ENCODE measurements around the gene CGB1. TPM values are rescaled to one million over a fixed set of nuclear protein-coding genes. Genes with fewer than 3 reads are reported as not detected.

Gene CGB1
- total RNA-seq, 4 donors from 2014 or later: not detected

- no peak overlapping the region for H3K27ac ChIP-seq
- H3K9me3 ChIP-seq: no peaks in the 10 kb centered on the region
- H3K27me3 ChIP-seq: no peaks in the 10 kb centered on the region
- no peak for TF ChIP-seq POLR2A (IDR thresholded peaks at IDR 0.05)
- WGBS, 2 donors: 95 to 97% methylated on average over 15 of the region's 15 CpGs
- no peaks in the 10 kb centered on the region for H3K4me1 ChIP-seq
- H3K4me3 ChIP-seq (replicated peaks in 1 of 3): no peak overlapping the region
- peaks cover 35 to 40% of the 10 kb centered on the region in 2 donors for H3K36me3 ChIP-seq
- DNase-seq: no peak
- intact Hi-C loops (cut with DNase I): no loop called here
These were observed 32.6 kb downstream of the CGB1 start for GRCh38 chr19:49004133-49004532.

- DNase-seq: peak; percentile 17 to 27
These were observed 37.0 kb downstream of the CGB1 start for GRCh38 chr19:48999481-49000325.

GRCh38 chr19:48997972-48998371 lies 38.7 kb downstream of the CGB1 start:
- Histone ChIP-seq H3K4me1 (peaks cover 8 to 11% of the 10 kb centered on the region in 2 donors), H3K27ac (no peak overlapping the region), H3K4me3 (replicated peaks in 1 of 3) (no peak overlapping the region), H3K9me3 (no peaks in the 10 kb centered on the region), H3K27me3 (no peaks in the 10 kb centered on the region), H3K36me3 (peaks cover 0 to under 1% of the 10 kb centered on the region in 2 donors)
- no peak for TF ChIP-seq POLR2A (IDR thresholded peaks at IDR 0.05)
- peak in 1 of 6 experiments; percentile 12 for TF ChIP-seq CTCF (IDR thresholded peaks at IDR 0.05)
- 62 to 74% methylated on average over 2 to 5 of the region's 5 CpGs for WGBS, 2 donors
- DNase-seq: peak; percentile 20 to 27
- intact Hi-C loops (cut with DNase I): no loop called here

More at GRCh38 chr19:48999481-49000325, 37.0 kb downstream of the CGB1 start:
- TF ChIP-seq POLR2A (IDR thresholded peaks at IDR 0.05) (no peak), CTCF (IDR thresholded peaks at IDR 0.05) (peak; percentile 11 to 50 (median 26))
- intact Hi-C loops (cut with DNase I): no loop called here
- 63 to 71% methylated on average over 14 to 15 of the region's 16 CpGs for WGBS, 2 donors
- no peaks in the 10 kb centered on the region for H3K9me3 ChIP-seq
- H3K4me1 ChIP-seq: peaks cover 1 to 3% of the 10 kb centered on the region in 2 donors
- H3K27me3 ChIP-seq: no peaks in the 10 kb centered on the region
- peaks cover 8 to 14% of the 10 kb centered on the region in 2 donors for H3K36me3 ChIP-seq
- no peak overlapping the region for H3K4me3 ChIP-seq (replicated peaks in 1 of 3)
- H3K27ac ChIP-seq: no peak overlapping the region

- H3K27ac ChIP-seq: peak overlapping the region in 2 of 3 donors; percentile 87 to 90
- H3K9me3 ChIP-seq: no peaks in the 10 kb centered on the region
- no peak for DNase-seq
- peak overlapping the region; percentile 22 to 92 (median 40) for H3K4me3 ChIP-seq (replicated peaks in 1 of 3)
- no peaks in the 10 kb centered on the region for H3K36me3 ChIP-seq
- WGBS, 2 donors: 1 to 3% methylated on average over 13 of the region's 13 CpGs
- intact Hi-C loops (cut with DNase I): no loop called here
- TF ChIP-seq CTCF (IDR thresholded peaks at IDR 0.05): no peak
- no peak for TF ChIP-seq POLR2A (IDR thresholded peaks at IDR 0.05)
- peaks cover 20 to 23% of the 10 kb centered on the region in 2 donors for H3K4me1 ChIP-seq
- H3K27me3 ChIP-seq: no peaks in the 10 kb centered on the region
These were observed 42.7 kb downstream of the CGB1 start for GRCh38 chr19:48994035-48994386.

GRCh38 chr19:48993175-48994034 lies 43.3 kb downstream of the CGB1 start, which contains the start of the genes GYS1 and RUVBL2:
TSS of gene GYS1 (minus strand) at chr19:48993309. CDS start at chr19:48993112, 197 bp downstream.
TSS of gene RUVBL2 (plus strand) at chr19:48993887. CDS start at chr19:48993912, 25 bp downstream.
- H3K27me3 ChIP-seq: no peaks in the 10 kb centered on the region
- peaks cover 0 to 4% of the 10 kb centered on the region in 2 donors for H3K36me3 ChIP-seq
- H3K9me3 ChIP-seq: no peaks in the 10 kb centered on the region
- intact Hi-C loops (cut with DNase I): no loop called here
- WGBS, 2 donors: 0 to 1% methylated on average over 31 to 39 of the region's 56 CpGs
- DNase-seq: peak; percentile 100
- H3K4me3 ChIP-seq (replicated peaks in 1 of 3): peak within 1 kb of the TSS; percentile 22 to 92 (median 50)
- H3K4me1 ChIP-seq: peaks cover 20 to 23% of the 10 kb centered on the region in 2 donors
- TF ChIP-seq POLR2A (IDR thresholded peaks at IDR 0.05): peak; percentile 61 to 96
- TF ChIP-seq CTCF (IDR thresholded peaks at IDR 0.05): peak; percentile 91 to 99 (median 98)
- peak within 1 kb of the TSS; percentile 87 to 90 (median 87) for H3K27ac ChIP-seq

Data from thyroid gland (tissue), 4 donors.